Endodermal cell (in vitro differentiated cells): Measurements from ENCODE around the gene HADHB. TPM values are rescaled to one million over a fixed set of nuclear protein-coding genes. Genes with fewer than 3 reads are reported as not detected.

Experiments used
- DNase-seq: peaks from one replicate; pipeline ENCODE4 v3.0.0-alpha.2; 2017
- H3K27ac ChIP-seq: 2 replicates; pipeline ENCODE4 v1.5.1; 2013; ENCODE audit warnings: mild to moderate bottlenecking, low read depth, low read length, moderate library complexity
- H3K27me3 ChIP-seq: 2 replicates; pipeline ENCODE4 v1.6.1; 2013; ENCODE audit warnings: mild to moderate bottlenecking, low read length, moderate library complexity; ENCODE audit not compliant: insufficient read depth, control insufficient read depth, poor library complexity, severe bottlenecking
- H3K36me3 ChIP-seq: 2 replicates; pipeline ENCODE4 v1.7.0; 2013; ENCODE audit warnings: mild to moderate bottlenecking, low read length, moderate library complexity; ENCODE audit not compliant: control insufficient read depth, insufficient read depth
- H3K4me1 ChIP-seq: one replicate; pipeline ENCODE4 v1.7.0; 2013; ENCODE audit warnings: low read length; ENCODE audit not compliant: control insufficient read depth, insufficient read depth
- H3K4me3 ChIP-seq: 2 replicates; pipeline ENCODE4 v1.5.1; 2013; ENCODE audit warnings: mild to moderate bottlenecking, low read length, moderate library complexity
- H3K9ac ChIP-seq: 2 replicates; pipeline ENCODE4 v1.6.1; 2013; ENCODE audit warnings: mild to moderate bottlenecking, low read length, moderate library complexity; ENCODE audit not compliant: poor library complexity, severe bottlenecking; ENCODE audit errors: extremely low read depth
- H3K9me3 ChIP-seq: 2 replicates; pipeline ENCODE4 v1.6.1; 2013; ENCODE audit warnings: mild to moderate bottlenecking, low read length, moderate library complexity; ENCODE audit not compliant: control insufficient read depth
- H3K27ac Mint-ChIP-seq: 2 replicates; pipeline ENCODE4 v1.8.0; 2020; ENCODE audit warnings: mixed read lengths
- H3K27me3 Mint-ChIP-seq: 2 replicates; pipeline ENCODE4 v1.8.0; 2021; ENCODE audit warnings: mild to moderate bottlenecking, mixed read lengths; ENCODE audit not compliant: insufficient read depth
- H3K36me3 Mint-ChIP-seq: 2 replicates; pipeline ENCODE4 v1.8.0; 2020; ENCODE audit warnings: low read depth, mixed read lengths
- H3K4me1 Mint-ChIP-seq: 2 replicates; pipeline ENCODE4 v1.8.0; 2020; ENCODE audit warnings: mixed read lengths
- H3K4me3 Mint-ChIP-seq: 2 replicates; pipeline ENCODE4 v1.8.0; 2020; ENCODE audit warnings: mild to moderate bottlenecking, moderate library complexity, mixed read lengths
- H3K9me3 Mint-ChIP-seq: 2 replicates; pipeline ENCODE4 v1.8.0; 2020; ENCODE audit warnings: mild to moderate bottlenecking, mixed read lengths
- CTCF ChIP-seq: fragments of 200-600 bp; sonication (generic); conservative IDR thresholded peaks from 2 replicates; pipeline ENCODE4 v1.5.0; 2021; ENCODE audit warnings: antibody characterized with exemption, mild to moderate bottlenecking
- WGBS, 2 experiments: methylation state at CpG; one replicate each; pipeline versions ENCODE4 v1.1.5 to v1.1.7; 2013; ENCODE audit warnings: missing lambda C conversion rate in 2 of 2, mixed read lengths in 1 of 2; ENCODE audit not compliant: insufficient coverage in 1 of 2, insufficient read length in 1 of 2; 5-methylcytosine and 5-hydroxymethylcytosine counted together
- total RNA-seq, 2 donors: library from RNA; stranded (reverse); fragmentation: NEBNext Ultra II Directional in 1 of 2; extraction: Animal tissue kit (Norgen Biotek cat#: 25700) in 1 of 2; gene quantifications; 2 replicates in 1 of 2; 3 replicates in 1 of 2; pipeline ENCODE4 v1.2.1, GENCODE V29; 2021

Gene HADHB
- total RNA-seq, 2 donors from 2014 or later, result 37.8 to 41.0 TPM

- no peak for DNase-seq
- Histone ChIP-seq H3K4me3 (no peak overlapping the region), H3K9ac (no peak overlapping the region), H3K9me3 (peaks cover 23% of the 10 kb centered on the region), H3K27me3 (no peaks in the 10 kb centered on the region), H3K4me1 (no peaks in the 10 kb centered on the region), H3K27ac (no peak overlapping the region), H3K36me3 (peaks cover 55% of the 10 kb centered on the region)
- Mint-ChIP-seq H3K27me3 (no peaks in the 10 kb centered on the region), H3K27ac (no peak overlapping the region), H3K9me3 (peaks cover 19% of the 10 kb centered on the region), H3K4me3 (no peak overlapping the region), H3K4me1 (no peaks in the 10 kb centered on the region), H3K36me3 (peaks cover 39% of the 10 kb centered on the region)
- 88 to 94% methylated on average over 1 of the region's 1 CpG for WGBS, 2 experiments
- TF ChIP-seq CTCF, result no peak
Measured at GRCh38 chr2:26223018-26223417, 21.7 kb upstream of the HADHB start.

- Histone ChIP-seq H3K4me3 (no peak overlapping the region), H3K27me3 (no peaks in the 10 kb centered on the region), H3K27ac (no peak overlapping the region), H3K9ac (no peak overlapping the region), H3K4me1 (no peaks in the 10 kb centered on the region), H3K9me3 (peaks cover 20% of the 10 kb centered on the region), H3K36me3 (peaks cover 64% of the 10 kb centered on the region)
- DNase-seq, result no peak
- peaks cover 47% of the 10 kb centered on the region for H3K36me3 Mint-ChIP-seq
- no peaks in the 10 kb centered on the region for H3K4me1 Mint-ChIP-seq
- no peak overlapping the region for H3K4me3 Mint-ChIP-seq
- peaks cover 19% of the 10 kb centered on the region for H3K9me3 Mint-ChIP-seq
- no peak for TF ChIP-seq CTCF
- H3K27me3 Mint-ChIP-seq, result no peaks in the 10 kb centered on the region
- no peak overlapping the region for H3K27ac Mint-ChIP-seq
- WGBS, 2 experiments, result 88 to 100% methylated on average over 1 to 2 of the region's 2 CpGs
Measured at GRCh38 chr2:26224095-26224494, 20.6 kb upstream of the HADHB start.

- Histone ChIP-seq H3K27ac (no peak overlapping the region), H3K27me3 (no peaks in the 10 kb centered on the region), H3K9me3 (peaks cover 26% of the 10 kb centered on the region), H3K4me3 (no peak overlapping the region), H3K9ac (no peak overlapping the region), H3K36me3 (peaks cover 87% of the 10 kb centered on the region), H3K4me1 (no peaks in the 10 kb centered on the region)
- peaks cover 3% of the 10 kb centered on the region for H3K4me1 Mint-ChIP-seq
- peaks cover 82% of the 10 kb centered on the region for H3K36me3 Mint-ChIP-seq
- H3K4me3 Mint-ChIP-seq, result no peak overlapping the region
- H3K27ac Mint-ChIP-seq, result no peak overlapping the region
- H3K9me3 Mint-ChIP-seq, result peaks cover 19% of the 10 kb centered on the region
- no peaks in the 10 kb centered on the region for H3K27me3 Mint-ChIP-seq
- 91 to 96% methylated on average over 3 of the region's 3 CpGs for WGBS, 2 experiments
- no peak for TF ChIP-seq CTCF
- DNase-seq, result no peak
Measured at GRCh38 chr2:26229595-26229994, 15.1 kb upstream of the HADHB start.
